ENCODE results near the gene C9orf43.
A peak's percentile ranks its signal among the peaks of the same experiment; 100 is the strongest.
"Not testable (repeated sequence)": the region's sequence is repeated elsewhere in the genome, so short reads cannot be mapped to it uniquely, and the experiment has no call there.

Gene C9orf43

DNA sequence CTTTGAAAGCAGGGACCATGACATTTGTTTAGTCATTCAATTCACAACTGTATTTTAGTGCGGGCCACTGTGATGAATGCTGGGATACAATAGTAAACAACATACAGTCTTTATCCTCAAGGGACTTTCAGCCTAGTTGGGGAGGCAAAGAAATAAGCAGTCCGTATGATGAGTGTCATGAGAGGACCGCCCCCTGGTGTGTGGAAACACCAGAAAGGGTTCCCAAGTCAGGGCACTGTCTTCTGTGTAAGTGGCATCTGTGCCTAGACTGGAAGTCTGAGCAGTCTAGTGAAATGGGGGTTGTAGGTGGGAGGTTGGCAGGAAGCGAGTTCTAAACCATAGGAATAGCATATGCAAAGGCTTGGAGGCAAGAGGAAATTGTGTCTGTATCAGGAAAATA is 6.8 kb downstream of the C9orf43 start:
- no peak for DNase-seq (ENCODE audit: low spot score)

GRCh38 chr9:113421726-113422125 is 11.2 kb downstream of the C9orf43 start:
- no peak for DNase-seq (ENCODE audit: low spot score)

DNA sequence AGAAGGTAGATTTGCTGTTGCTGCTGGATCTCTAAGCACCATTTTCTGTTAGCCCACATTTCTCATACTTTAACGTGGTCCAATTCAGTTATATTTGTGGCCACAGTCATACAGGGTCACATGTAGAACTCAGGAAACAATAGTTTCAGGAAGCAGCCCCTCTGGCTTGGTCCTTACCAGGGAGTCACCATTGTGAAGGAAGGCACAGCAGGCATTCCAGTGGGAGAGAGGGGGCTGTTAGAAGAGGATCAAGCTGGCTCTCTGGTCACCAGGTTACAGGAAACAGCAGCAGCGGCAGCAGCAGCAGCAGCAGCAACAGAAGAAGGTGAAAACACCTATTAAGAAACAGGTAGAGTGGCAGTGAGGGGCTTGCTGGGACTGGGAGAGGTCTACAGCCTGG is 14.5 kb downstream of the C9orf43 start:
- no peak for DNase-seq (ENCODE audit: low spot score)

- DNase-seq (ENCODE audit: low spot score): no peak
These were observed 16.2 kb downstream of the C9orf43 start for GRCh38 chr9:113426701-113427100.

DNA sequence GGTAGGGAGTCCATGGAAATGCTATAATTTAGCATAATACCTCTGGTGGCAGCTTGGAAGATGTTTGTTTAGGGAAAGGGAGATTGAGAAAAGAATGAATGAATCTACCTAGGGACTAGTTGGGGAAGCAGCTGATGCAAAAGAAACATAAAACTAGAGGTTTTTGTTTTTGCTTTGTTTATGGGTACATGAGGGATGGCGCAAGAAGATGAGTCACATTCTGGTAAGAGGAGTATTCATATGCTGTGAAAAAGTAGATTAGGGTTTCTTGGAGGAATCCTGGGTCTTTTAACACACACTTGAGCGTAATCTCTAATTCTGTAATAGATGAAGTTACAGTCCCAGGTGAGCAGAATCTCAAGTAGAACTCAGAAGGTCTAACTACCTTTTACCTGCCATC is 17.1 kb downstream of the C9orf43 start:
- DNase-seq (ENCODE audit: low spot score): peak; percentile 36

GRCh38 chr9:113428062-113428615 is 17.6 kb downstream of the C9orf43 start:
- no peak for DNase-seq (ENCODE audit: low spot score)

- DNase-seq (ENCODE audit: low spot score): no peak
These were observed 20.6 kb downstream of the C9orf43 start for GRCh38 chr9:113431191-113431590.

DNA sequence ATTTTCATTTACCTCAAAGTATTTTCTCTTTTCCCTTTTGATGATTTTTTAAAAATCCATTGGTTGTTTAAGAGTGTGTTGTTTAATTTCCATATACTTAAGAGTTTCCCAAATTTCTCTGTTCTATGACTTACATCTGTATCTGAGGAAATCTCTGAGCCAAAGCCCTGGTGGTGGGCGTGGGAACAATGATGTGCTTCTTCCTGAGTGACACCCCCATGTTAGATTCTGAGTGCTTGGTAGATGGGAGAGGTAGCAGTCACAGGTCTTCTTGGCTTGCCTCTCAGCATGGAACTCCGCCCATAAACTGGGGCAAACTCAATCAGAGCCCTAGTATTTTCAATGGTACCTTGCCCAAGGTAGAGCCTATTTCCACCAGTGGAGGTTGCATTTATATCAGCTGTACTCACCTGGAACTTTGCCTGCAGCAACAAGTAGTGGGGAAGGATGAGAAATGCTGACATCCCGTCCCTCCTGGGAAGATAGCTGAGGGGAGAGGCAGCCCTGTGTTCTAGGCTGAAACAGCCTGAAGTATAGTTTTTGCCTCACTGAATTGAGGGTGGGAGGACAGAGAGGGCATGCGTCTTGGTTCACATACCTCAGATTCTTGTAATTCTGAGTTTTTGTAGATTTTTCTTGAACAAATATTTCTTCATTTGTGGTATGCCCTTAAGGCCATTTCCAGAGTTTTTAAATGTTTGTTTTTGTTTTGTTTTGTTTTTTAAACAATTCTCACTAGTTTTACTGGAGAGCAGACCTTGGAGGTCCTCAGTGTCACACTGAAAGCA is 26.4 kb downstream of the C9orf43 start:
- DNase-seq (ENCODE audit: low spot score): peak; percentile 17

- not testable (repeated sequence) for DNase-seq (ENCODE audit: low spot score)
These were observed 27.2 kb downstream of the C9orf43 start for GRCh38 chr9:113437716-113438115.

DNA sequence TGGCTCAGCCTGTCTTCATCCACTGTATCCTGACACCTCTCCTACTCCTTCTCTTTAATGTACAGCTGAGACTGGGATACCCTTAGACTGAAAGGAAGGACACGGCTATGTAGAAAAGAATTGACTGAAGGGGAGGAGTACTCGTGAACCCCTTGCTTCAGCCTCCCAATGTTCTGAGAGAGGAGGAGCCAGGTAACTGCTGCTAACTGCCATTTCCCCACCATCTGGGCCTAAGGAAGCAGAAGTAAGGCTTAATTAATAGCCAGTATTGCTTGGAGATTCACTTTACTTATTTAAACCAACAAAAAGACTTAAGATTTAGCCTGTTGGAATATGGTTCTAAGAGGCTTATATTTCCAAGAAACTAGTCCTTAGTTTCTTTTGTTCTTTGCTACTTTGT is 34.2 kb downstream of the C9orf43 start:
- no peak for DNase-seq (ENCODE audit: low spot score)

GRCh38 chr9:113446323-113446740 is 35.8 kb downstream of the C9orf43 start:
- DNase-seq (ENCODE audit: low spot score): peak; percentile 66

DNA sequence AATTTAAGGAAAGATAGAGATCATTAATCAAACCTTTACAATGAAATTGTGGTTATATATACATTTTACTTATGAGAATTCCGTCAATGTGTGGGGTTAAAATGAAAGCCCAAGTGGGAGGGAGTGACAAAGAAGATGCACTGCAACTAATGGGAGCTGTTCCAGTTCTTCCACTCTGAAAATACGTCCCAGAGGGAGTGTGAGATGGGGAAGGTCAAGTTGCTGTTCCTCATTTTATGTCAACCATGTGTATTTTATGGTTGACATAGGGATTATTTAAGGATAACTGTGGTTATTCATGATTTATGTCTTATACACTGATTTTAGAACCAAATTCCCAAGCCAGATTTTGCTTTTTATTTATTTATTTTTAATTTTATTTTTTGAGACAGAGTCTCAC is 38.8 kb downstream of the C9orf43 start:
- no peak for DNase-seq (ENCODE audit: low spot score)

GRCh38 chr9:113452113-113452605 is 41.6 kb downstream of the C9orf43 start:
- no peak for DNase-seq (ENCODE audit: low spot score)

- DNase-seq (ENCODE audit: low spot score): peak; percentile 72
These were observed 44.6 kb downstream of the C9orf43 start for GRCh38 chr9:113454914-113455761.

DNA sequence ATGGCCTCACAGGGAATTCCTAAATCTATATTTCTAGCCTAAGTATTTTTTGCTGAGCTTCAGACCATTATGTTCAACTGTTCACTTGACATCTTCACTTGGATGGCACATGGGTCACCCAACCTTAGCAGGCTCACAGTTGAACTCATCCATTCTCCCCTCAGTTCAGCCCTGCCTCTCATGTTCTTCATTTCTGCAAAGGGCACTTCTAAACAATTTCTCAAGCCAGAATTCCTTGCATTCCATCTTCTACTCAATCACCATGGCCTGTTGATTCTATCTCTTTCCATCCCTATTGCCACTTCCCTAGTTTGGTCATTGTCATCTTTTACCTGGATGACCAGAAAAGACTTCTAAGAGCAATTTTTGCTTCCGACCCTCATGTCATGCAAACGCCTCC is 45.7 kb downstream of the C9orf43 start:
- peak; percentile 58 for DNase-seq (ENCODE audit: low spot score)

DNA sequence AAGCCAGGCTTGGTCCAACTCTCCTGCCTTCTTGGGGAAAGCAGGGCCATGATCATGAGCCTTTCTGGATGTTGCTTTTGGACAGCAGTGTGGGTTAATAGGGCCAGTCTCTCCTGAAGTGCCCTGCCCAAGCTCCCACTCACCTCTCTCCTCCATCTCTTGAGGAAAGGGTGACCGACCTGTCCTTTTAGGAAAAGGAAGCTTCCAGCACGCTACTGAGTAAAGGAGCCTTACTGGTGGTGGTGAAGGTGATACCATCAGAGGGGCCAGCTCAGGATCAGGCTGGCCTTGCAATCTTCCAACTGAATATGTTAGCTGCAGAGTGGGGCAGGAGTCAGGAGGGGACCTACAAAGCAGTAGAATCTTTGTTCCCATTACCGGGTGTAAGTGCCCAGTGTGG is 50.7 kb downstream of the C9orf43 start:
- no peak for DNase-seq (ENCODE audit: low spot score)

DNA sequence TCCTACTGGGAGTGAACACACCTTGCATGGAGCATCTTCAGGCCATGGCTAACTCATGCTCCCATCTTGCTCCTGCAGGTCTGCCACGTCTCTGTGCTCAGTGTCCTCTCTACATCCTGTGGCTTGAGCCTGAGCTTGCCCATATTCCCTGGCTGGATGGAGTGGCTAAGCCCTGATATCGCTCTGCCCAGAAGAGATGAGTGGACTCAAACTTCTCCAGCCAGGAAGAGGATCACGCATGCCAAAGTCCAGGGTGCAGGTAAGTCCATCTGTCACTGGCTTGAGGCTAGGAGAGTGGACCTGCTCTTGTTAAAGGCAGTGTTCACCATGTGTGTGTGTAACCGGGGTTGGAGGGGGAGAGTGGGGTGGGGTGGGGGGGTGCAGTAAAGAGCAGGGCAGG is 51.4 kb downstream of the C9orf43 start:
- no peak for DNase-seq (ENCODE audit: low spot score)

DNA sequence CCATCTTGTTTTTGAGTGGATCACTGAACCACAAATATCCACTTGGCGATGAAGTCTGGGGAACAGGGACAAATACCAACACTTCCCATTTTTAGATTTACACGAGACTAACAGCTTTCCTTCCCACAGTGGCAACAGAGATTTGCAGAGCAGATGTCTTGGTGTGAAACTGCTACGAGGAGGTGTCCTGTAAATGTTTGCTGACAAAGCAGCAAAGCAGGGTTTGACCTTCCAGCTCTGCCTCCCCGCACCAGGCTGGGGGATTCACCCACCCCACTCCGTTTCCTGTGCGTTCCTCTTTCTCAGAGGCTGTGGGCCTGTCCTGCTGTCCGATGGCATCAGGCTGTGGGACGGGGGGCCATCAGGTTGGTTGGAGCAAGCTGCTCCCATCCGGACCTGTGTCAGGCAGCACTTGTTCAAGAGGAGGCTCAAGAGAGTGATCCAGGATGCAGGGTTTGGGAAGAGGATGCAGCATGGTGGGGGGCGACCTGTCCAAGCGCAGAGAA is 52.3 kb downstream of the C9orf43 start:
- no peak for DNase-seq (ENCODE audit: low spot score)

DNA sequence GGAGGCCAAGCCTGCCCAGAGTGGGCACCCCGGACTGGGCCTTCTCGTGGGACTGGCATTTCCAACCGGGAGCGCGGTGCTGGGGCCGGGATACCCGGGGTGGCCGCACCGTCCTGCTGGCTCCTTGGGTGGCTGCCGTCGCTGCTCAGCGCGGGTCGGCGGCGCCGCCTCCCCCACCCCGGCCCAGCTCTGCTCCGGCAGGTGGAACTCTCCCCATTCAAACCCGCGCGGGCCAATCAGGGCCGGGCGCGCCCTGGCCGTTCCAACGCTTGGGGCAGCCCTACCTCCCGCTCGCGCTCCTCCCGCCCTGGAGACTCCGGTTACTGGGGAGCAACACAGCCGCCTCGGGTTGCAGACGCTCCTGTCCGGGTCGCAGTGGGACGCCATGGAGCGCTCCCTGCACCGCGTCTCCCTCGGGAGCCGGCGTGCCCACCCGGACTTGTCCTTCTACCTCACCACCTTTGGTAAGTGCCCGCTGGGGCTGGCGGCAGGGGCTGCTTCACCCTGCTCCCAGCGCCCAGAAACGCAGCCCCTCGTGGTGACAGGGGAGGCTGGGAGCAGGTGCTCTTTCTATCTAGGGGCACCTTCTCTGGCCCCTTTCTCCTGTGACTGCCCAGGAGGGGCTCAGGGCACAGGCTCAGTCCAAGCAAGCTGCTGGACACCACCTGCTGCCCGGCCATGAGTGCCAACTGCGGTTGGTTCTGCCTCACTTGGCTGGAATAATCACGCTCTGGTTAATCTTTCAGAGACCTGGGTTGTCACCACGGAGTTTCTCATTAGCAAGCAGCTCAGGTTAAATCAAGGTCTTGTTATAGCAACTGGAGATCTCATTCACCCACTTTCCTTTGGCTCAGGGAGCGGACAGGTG is 53.1 kb downstream of the C9orf43 start, which contains the start of gene RGS3:
Gene RGS3, plus strand, starts transcription at position 310 of the 868 bp plus-strand sequence. Its CDS starts 76 bp downstream, at position 386.
- DNase-seq (ENCODE audit: low spot score): no peak

DNA sequence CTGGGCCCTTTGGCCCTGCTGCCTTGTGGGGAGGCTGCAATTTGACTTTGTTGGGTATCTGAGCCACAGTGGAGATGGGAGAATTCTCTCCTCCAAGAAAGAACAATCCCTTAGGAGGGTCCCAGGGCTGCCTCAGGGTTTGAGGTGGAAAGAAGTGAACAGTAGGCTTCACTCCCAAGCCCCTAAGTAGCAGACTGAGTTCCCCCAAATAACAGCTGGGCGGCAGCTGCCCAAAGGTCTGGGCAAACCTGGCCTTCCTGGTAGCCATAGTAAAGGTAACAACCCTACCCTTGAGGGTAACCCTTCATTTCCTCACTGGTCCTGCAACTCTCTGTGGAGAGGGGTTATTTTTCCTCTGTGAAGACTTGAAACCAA is 53.7 kb downstream of the C9orf43 start:
- DNase-seq (ENCODE audit: low spot score): no peak

DNA sequence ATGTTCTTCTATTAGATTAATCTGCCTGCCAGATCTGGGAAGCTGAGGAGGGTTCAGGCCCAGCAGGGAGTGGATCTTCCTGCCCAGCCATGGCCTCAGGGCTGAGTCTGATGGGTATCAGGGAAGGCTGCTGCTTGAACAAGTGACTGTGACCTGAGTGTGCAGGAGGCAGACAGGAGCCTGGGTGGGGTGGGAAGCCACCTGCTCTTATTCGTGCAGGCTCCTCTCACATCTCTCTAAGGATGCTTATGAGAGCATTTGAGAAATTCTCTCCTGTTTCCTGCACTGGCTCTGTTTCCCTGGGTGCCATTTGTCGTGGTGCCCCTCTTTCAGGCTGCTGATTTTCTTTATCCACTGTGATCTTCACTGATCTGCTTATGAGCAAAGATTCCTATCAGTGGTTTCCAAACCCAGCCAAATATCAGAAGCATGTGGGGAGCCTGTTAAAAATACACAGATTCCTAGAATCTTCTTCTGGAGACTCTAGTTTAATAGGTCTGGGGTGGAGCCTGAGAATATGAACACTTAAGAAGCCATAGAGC is 55.1 kb downstream of the C9orf43 start:
- DNase-seq (ENCODE audit: low spot score): no peak

Measured in GM03348 (cell line).